GM19452 (cell line): ENCODE data around the gene NEURL2.
"Not testable (repeated sequence)": the region's sequence is repeated elsewhere in the genome, so short reads cannot be mapped to it uniquely, and the experiment has no call there.

Source experiments
- ATAC-seq: cut with Tn5 transposase; IDR thresholded peaks from one replicate; pipeline ENCODE4 v1.9.1; 2021; ENCODE audit not compliant: unreplicated experiment

Gene NEURL2

DNA sequence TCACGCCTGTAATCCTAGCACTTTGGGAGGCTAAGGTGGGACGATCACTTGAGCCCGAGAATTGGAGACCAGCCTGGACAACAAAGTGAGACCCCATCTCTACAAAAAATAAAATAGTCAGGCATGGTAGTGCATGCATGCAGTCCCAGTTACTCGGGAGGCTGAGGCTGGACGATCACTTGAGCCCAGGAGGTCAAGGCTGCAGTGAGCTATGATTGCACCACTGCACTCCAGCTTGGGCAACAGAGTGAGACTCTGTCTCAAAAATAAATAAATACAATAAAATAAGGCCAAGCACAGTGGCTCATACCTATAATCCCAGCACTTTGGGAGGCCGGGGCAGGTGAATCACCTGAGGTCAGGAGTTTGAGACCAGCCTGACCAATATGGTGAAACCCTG lies 10.3 kb upstream of the NEURL2 start:
- ATAC-seq = not testable (repeated sequence)

- ATAC-seq = no peak
Observed at GRCh38 chr20:45899046-45899835, 8.2 kb upstream of the NEURL2 start.

GRCh38 chr20:45898285-45898684 lies 7.3 kb upstream of the NEURL2 start:
- ATAC-seq = no peak

- no peak for ATAC-seq
Observed at GRCh38 chr20:45897692-45898091, 6.7 kb upstream of the NEURL2 start.

DNA sequence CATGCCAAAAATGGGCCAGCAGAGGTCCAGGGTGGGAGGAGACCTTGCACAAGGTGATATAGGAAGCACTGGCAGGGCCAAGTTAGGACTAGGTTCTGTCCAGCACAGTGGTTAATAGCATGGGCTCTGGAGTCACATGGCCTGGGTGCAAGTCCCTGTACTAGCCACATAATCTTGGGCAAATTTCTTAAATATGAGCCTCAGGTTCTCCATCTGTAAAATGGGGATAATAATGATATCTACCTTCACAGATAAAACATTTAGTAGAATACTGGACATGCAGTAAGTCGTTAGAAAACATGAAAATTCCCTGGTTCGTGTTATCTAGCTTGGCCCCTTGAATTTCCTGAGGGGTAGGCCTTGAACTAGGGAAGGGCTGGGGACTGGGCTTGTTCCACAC lies 6.3 kb upstream of the NEURL2 start:
- no peak for ATAC-seq

- no peak for ATAC-seq
Observed at GRCh38 chr20:45896641-45897161, 5.7 kb upstream of the NEURL2 start.

DNA sequence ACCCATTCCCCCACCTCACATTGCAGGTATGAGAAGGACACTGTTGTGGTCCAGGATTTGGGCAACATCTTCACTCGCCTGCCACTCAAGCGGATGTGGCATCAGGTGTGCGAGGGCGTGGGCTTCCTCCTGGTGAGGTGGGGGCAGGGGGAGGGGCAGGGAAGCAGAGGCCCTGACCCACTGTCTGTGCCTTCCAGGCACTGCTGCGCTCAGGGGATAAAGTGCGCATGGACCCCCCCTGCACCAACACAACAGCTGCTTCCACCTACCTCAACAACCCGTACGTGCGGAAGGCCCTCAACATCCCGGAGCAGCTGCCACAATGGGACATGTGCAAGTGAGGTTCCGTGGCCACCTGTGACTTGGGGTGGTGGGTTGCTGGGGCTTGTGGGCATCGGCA lies 3.8 kb upstream of the NEURL2 start:
- no peak for ATAC-seq

DNA sequence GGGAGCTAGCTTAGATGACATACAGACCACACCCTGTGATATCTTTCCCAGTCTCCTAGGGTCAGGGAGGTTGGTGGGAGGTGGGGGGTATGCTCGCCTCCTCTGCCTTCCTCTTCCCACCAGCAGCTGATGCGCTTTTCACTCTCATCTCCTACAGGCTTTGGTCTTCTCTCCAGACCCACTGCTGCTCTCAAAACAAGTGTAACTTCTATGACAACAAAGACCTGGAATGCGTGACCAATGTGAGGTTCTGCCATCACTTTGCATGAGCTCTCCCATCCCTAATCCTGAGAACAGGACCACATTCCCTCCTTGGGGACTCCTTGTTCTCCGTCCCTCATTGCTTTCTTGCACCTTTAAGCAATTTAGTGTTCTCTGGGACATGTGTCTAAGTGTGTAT lies 2.8 kb upstream of the NEURL2 start:
- ATAC-seq = no peak

- ATAC-seq = no peak
Observed at GRCh38 chr20:45892828-45893500, 2.0 kb upstream of the NEURL2 start.

- no peak for ATAC-seq
Observed at GRCh38 chr20:45892049-45892825, 1.2 kb upstream of the NEURL2 start.

DNA sequence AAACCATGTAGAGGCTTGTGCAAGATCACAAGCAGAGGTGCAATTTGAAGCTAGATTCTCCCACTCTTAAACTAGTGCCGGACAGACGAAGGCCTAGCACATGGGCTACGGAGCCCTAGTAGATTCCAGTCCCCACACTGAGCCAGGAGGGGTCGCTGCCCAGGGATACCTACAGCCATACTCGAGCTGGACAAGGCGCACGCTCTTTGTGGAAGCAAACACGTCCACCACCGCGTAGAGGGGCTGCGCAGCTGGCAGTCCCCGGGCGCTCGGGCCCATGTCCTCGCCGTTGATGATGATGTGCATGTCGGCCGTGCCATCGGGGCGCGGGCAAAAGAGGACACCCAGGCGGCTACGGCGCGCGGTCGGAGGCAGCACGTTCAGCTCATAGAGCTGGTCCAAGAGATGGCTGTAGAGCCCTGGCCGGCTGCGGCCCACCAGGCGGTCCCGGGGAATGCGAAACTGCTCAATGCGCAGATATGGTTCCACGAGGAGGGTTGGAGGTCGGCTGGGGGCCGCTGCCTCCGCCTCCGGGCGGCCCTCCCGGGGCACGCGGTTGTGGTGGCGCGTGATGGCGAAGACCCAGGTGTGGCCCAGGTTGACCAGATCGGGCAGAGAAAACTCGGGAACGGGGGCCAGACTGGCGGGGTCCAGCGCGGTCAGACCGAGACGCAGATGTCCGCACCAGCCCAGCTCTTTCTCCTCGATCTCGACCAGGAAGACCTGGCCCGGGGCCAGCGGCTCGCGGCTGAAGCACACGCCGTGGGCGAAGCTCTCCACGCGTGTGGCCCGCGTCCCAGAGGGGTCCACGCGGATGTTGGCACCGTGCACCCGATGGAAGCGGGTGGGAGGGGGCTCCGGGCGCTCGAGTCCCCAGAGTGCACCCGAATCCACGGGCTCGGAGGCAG lies 677 bp downstream of the NEURL2 start:
- no peak for ATAC-seq

- ATAC-seq = no peak
Observed at GRCh38 chr20:45888681-45889080, 2.3 kb downstream of the NEURL2 start.

DNA sequence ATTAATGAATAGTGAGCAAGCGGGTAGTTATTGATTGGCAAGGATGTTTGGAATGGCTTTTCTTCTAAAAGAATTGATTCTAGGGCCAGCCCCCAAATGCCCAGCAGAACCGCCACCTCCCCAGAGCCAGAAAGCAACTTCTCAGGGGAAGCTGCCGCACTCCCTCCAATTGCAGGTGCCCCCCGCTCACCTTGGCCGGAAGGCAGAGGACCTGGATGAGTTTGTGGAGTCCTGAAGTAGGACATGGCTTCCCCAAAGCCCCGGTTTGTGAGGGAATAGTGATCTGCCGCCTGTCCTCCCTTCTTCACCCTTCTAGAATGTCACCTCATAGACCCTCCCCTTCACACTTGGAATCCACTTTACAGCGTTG lies 3.7 kb downstream of the NEURL2 start, which contains the start of gene SPATA25:
Gene SPATA25, minus strand, starts transcription at position 277 of the 370 bp plus-strand sequence. Its CDS starts 32 bp downstream, at position 245.
- no peak for ATAC-seq

DNA sequence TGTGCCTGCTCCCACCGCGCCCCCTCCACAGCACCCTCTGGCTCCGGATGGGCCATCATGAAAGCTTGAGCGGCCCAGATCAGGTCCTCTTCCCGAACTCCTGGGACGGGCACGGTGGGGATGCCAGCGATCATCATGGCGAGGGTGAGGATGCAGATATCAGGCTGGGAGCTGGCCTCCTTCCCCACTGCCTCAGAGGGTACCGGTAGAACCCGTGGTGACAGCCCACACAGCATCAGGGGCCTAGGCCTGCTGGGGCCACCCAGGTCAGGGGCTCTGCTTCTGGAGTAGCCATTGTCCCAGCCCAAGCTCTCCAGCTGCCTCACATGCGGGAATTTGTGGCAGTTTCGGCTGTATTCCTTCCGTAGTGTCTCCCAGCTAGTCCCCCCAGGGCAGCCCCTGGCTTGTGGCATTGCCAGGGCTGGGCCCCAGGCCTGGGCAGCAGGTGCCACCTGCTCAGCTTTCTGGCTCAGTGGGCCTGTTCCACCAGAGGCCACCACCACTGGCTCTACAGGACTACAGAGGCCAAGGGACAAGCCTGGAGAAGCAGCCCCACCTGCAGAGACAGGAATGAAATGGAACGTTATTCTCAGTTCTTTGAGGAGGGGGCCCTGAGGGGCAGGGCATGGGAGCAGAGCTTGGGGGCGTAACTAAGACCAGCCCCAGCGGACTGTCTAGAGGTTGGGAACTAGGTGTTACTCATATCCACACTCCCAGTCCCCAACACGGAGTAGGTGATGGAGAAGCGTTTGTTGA lies 4.2 kb downstream of the NEURL2 start:
- no peak for ATAC-seq

DNA sequence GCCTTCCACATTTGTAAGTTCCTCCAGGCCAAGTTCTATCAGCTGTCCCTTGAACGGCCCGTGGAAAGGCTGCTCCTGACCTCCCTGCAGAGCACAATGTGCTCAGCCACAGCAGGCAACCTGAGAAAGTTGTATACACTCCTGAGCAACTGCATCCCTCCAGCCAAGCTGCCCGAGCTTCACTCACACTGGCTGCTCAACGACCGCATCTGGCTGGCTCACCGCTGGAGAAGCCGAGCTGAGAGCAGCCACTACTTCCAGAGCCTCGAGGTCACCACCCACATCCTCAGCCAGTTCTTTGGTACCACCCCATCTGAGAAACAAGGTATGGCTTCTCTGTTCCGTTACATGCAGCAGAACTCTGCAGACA lies 7.9 kb downstream of the NEURL2 start:
- ATAC-seq = no peak

DNA sequence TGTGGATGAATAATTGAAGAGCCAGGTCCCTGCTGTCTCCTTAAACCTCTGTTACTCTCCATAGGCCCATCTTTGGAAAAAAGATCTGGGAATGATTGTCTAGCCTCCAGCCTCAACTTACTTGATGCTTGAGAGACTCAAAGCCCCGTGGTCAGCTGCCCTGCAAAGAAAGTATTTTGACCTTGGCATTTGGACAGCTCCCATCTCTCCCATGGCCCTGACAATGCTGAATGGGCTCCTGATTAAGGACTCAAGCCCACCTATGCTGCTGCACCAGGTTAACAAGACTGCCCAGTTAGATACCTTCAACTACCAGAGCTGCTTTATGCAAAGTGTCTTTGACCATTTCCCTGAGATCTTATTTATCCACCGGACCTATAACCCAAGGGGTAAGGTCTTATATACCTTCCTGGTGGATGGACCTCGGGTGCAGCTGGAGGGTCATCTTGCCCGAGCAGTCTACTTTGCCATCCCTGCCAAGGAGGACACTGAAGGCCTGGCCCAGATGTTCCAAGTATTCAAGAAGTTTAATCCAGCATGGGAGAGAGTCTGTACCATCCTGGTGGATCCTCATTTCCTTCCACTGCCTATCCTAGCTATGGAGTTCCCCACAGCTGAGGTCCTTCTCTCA lies 8.4 kb downstream of the NEURL2 start:
- ATAC-seq = no peak

DNA sequence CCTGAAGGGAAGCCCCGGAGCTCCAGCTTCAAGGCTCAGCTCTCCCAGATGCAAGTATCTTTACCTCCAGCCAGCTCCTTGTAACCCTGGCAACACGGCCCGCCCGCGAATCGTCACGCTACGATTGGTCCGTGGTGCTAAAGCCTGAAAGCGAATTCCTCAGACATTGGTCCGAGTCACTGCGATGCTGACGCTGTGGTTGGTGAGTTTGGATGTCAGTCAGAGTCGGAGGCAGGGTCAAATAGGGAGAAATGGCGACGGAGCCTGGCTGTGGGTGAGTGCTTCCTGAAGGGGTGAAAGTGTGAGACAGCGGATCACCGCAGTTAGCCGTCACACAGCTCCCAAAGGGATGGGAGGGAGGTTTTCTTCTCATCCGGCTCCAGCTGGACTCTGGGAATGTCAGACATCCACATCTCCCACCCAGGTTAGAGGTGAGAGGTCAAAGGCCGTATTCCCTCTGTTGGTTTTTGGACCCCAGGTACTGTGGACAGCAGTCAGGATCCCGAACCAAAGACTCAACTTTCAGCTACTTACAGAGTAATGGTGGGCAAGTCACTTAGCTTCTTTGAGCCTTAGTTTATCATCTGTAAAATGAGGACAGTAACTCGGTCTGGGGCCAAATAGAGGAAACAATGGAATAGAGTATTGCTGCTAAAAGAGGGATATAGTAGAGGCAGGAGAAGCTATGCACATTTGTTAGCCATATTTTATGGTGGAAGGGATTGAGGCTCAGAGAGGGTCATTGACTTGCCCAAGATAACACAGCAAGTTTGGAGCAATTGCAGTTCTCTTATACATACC lies 9.8 kb downstream of the NEURL2 start, which contains the start of gene ZSWIM1:
Gene ZSWIM1, plus strand, starts transcription at position 240 of the 801 bp plus-strand sequence. CDS start 1,366 bp downstream, outside the sequence.
- ATAC-seq = peak; percentile 98

- ATAC-seq = no peak
Observed at GRCh38 chr20:45878076-45878761, 12.8 kb downstream of the NEURL2 start.
